ENCODE data around the gene SLC35B2. TPM values are rescaled to one million over a fixed set of nuclear protein-coding genes. Genes with fewer than 3 reads are reported as not detected.

The SLC35B2 gene
- total RNA-seq, 1 experiment from 2014 or later, result 105 TPM

- no peak for TF ChIP-seq CTCF (IDR thresholded peaks at IDR 0.05)
- TF ChIP-seq REST (IDR thresholded peaks at IDR 0.05; ENCODE audit: insufficient read depth in 1 of 2, low read depth in 2 of 2, low read length in 1 of 2), result no peak
- TF ChIP-seq SIN3A (IDR thresholded peaks at IDR 0.05; ENCODE audit: borderline replicate concordance, insufficient read depth, low read depth, low read length), result no peak
- TF ChIP-seq TCF7L2 (IDR thresholded peaks at IDR 0.05; ENCODE audit: low read depth, low read length), result no peak
- TF ChIP-seq POLR2AphosphoS5 (IDR thresholded peaks at IDR 0.05; ENCODE audit: low read depth, low read length), result no peak
- Histone ChIP-seq H3K27me3 (ENCODE audit: control insufficient read depth, insufficient read depth, low read length) (peaks cover 15% of the 10 kb centered on the region), H3K36me3 (ENCODE audit: control insufficient read depth, insufficient read depth, low read length) (no peaks in the 10 kb centered on the region), H3K27ac (ENCODE audit: low read length) (no peak overlapping the region), H3K4me3 (ENCODE audit: low read depth in 2 of 2, low read length in 2 of 2) (no peak overlapping the region), H3K9me3 (ENCODE audit: control insufficient read depth, insufficient read depth, low read depth, low read length) (no peaks in the 10 kb centered on the region), H3K4me1 (ENCODE audit: control insufficient read depth, insufficient read depth, low read length) (peaks cover 8% of the 10 kb centered on the region; the same call in 1 of the 2 replicates)
- intact Hi-C loops (cut with micrococcal nuclease; ENCODE audit: unreplicated experiment) (no loop called here), in situ Hi-C loops (cut with HindIII; ENCODE audit: low pct_unique_long_range_greater_than_20kb, low sequenced_read_pairs) (no loop called here)
- ATAC-seq (no peak), DNase-seq (ENCODE audit: low read depth, low spot score) (no peak)
- CTCF ChIA-PET, result interaction anchor here (0.8 to 1.0 kb wide), 2 partner anchors 10 to 18 kb away, joined by 4 read pairs; partner anchors contain the start of gene AARS2
- BruUV-seq (replicated peaks), result no TSS peak
- POLR2A ChIA-PET, result interaction anchor here (0.7 kb wide), 1 partner anchor 45 kb away, joined by 11 read pairs; no protein-coding TSS in a partner anchor
These were observed 37.8 kb upstream of the SLC35B2 start for GRCh38 chr6:44294832-44295791.

GRCh38 chr6:44292661-44293365 is 35.5 kb upstream of the SLC35B2 start:
- TF ChIP-seq CTCF (IDR thresholded peaks at IDR 0.05) (no peak), REST (IDR thresholded peaks at IDR 0.05; ENCODE audit: insufficient read depth in 1 of 2, low read depth in 2 of 2, low read length in 1 of 2) (no peak), POLR2AphosphoS5 (IDR thresholded peaks at IDR 0.05; ENCODE audit: low read depth, low read length) (no peak), TCF7L2 (IDR thresholded peaks at IDR 0.05; ENCODE audit: low read depth, low read length) (no peak), SIN3A (IDR thresholded peaks at IDR 0.05; ENCODE audit: borderline replicate concordance, insufficient read depth, low read depth, low read length) (no peak)
- peaks cover 19% of the 10 kb centered on the region for H3K27me3 ChIP-seq (ENCODE audit: control insufficient read depth, insufficient read depth, low read length)
- in situ Hi-C loops (cut with HindIII; ENCODE audit: low pct_unique_long_range_greater_than_20kb, low sequenced_read_pairs) (no loop called here), intact Hi-C loops (cut with micrococcal nuclease; ENCODE audit: unreplicated experiment) (no loop called here)
- POLR2A ChIA-PET, result no interaction called here
- DNase-seq (ENCODE audit: low read depth, low spot score) (no peak), ATAC-seq (no peak)
- H3K4me1 ChIP-seq (ENCODE audit: control insufficient read depth, insufficient read depth, low read length), result peaks cover 4% of the 10 kb centered on the region; the same call in 1 of the 2 replicates
- H3K27ac ChIP-seq (ENCODE audit: low read length), result no peak overlapping the region
- H3K36me3 ChIP-seq (ENCODE audit: control insufficient read depth, insufficient read depth, low read length), result no peaks in the 10 kb centered on the region
- CTCF ChIA-PET, result no interaction called here
- BruUV-seq (replicated peaks), result no TSS peak
- H3K4me3 ChIP-seq (ENCODE audit: low read depth in 2 of 2, low read length in 2 of 2), result no peak overlapping the region
- H3K9me3 ChIP-seq (ENCODE audit: control insufficient read depth, insufficient read depth, low read depth, low read length), result no peaks in the 10 kb centered on the region

Data from Panc1 (cell line).